SKM-1 treated with dmso at 0.1 percent for 144 hours (cell line): ENCODE data around the gene TIRAP.

Experiments
- DNase-seq: peaks from one replicate; lab custom pipeline; 2025; ENCODE audit not compliant: unreplicated experiment; lab: John Stamatoyannopoulos, UW

TIRAP gene

GRCh38 chr11:126339863-126340434 is 57.1 kb downstream of the TIRAP start:
- no peak for DNase-seq

- no peak for DNase-seq
These were observed 58.2 kb downstream of the TIRAP start for GRCh38 chr11:126340960-126341606.

- no peak for DNase-seq
These were observed 58.9 kb downstream of the TIRAP start for GRCh38 chr11:126341760-126342161.

- DNase-seq, result no peak
These were observed 60.2 kb downstream of the TIRAP start for GRCh38 chr11:126343051-126343450.
